Hepatocyte (in vitro differentiated cells): ENCODE results near the gene FHOD3. TPM values are rescaled to one million over a fixed set of nuclear protein-coding genes. Genes with fewer than 3 reads are reported as not detected.
"Not testable (repeated sequence)": the region's sequence is repeated elsewhere in the genome, so short reads cannot be mapped to it uniquely, and the experiment has no call there.

Experiments used
- DNase-seq: peaks from one replicate; pipeline ENCODE4 v3.0.0-alpha.2; 2016; ENCODE audit warnings: low spot score
- H2AFZ ChIP-seq: fragments of 200-600 bp; sonication (generic); 2 replicates; pipeline ENCODE4 v1.6.0; 2016; ENCODE audit warnings: antibody characterized with exemption, mild to moderate bottlenecking
- H3K27ac ChIP-seq: fragments of 200-600 bp; sonication (generic); 2 replicates; pipeline ENCODE4 v1.5.1; 2016; ENCODE audit warnings: mild to moderate bottlenecking
- H3K27me3 ChIP-seq: fragments of 200-600 bp; sonication (generic); 2 replicates; pipeline ENCODE4 v1.6.1; 2016
- H3K36me3 ChIP-seq: fragments of 200-600 bp; sonication (generic); replicated peaks from 2 replicates; pipeline ENCODE4 v1.5.1; 2016; ENCODE audit warnings: low read depth; ENCODE audit not compliant: insufficient read depth
- H3K4me1 ChIP-seq: fragments of 200-600 bp; sonication (generic); 2 replicates; pipeline ENCODE4 v1.5.1; 2016; ENCODE audit warnings: mild to moderate bottlenecking, moderate library complexity; ENCODE audit not compliant: insufficient read depth
- H3K4me2 ChIP-seq: fragments of 200-600 bp; sonication (generic); 2 replicates; pipeline ENCODE4 v1.6.0; 2016
- H3K4me3 ChIP-seq: fragments of 200-600 bp; sonication (generic); 2 replicates; pipeline ENCODE4 v1.5.1; 2016; ENCODE audit warnings: mild to moderate bottlenecking
- H3K79me2 ChIP-seq: fragments of 200-600 bp; sonication (generic); 2 replicates; pipeline ENCODE4 v1.6.0; 2017; ENCODE audit warnings: mild to moderate bottlenecking
- H3K9me2 ChIP-seq: fragments of 200-600 bp; sonication (generic); replicated peaks from 2 replicates; pipeline ENCODE4 v1.6.0; 2017; ENCODE audit warnings: mild to moderate bottlenecking; ENCODE audit not compliant: insufficient read depth
- H3K9me3 ChIP-seq: fragments of 200-600 bp; sonication (generic); 2 replicates; pipeline ENCODE4 v1.5.1; 2016; ENCODE audit warnings: low read depth, mild to moderate bottlenecking
- H4K20me1 ChIP-seq: fragments of 200-600 bp; sonication (generic); 2 replicates; pipeline ENCODE4 v1.6.0; 2016; ENCODE audit warnings: mild to moderate bottlenecking; ENCODE audit not compliant: insufficient read depth, poor library complexity, severe bottlenecking
- EZH2 ChIP-seq: fragments of 200-600 bp; sonication (generic); IDR thresholded peaks from 2 replicates; pipeline ENCODE4 v1.6.1; 2016; ENCODE audit warnings: antibody characterized with exemption, mild to moderate bottlenecking, borderline replicate concordance
- EZH2phosphoT487 ChIP-seq: fragments of 200-600 bp; sonication (generic); IDR thresholded peaks from one replicate; pipeline ENCODE4 v1.6.1; 2018; ENCODE audit warnings: antibody characterized with exemption, mild to moderate bottlenecking, low read depth, moderate library complexity; ENCODE audit not compliant: unreplicated experiment, severe bottlenecking
- WGBS: methylation state at CpG from one replicate; pipeline ENCODE4 v1.1.6; 2016; ENCODE audit warnings: low lambda C conversion rate; ENCODE audit errors: missing lambda C conversion rate; 5-methylcytosine and 5-hydroxymethylcytosine counted together
- polyA plus RNA-seq: library from polyadenylated mRNA; unstranded; fragments of >200 nt; fragmentation: Nextera tagmentation; extraction: Ambion mirVana; gene quantifications from 2 replicates; pipeline ENCODE4 v1.2.1, GENCODE V29; 2016
- total RNA-seq: library from RNA; depleted of rRNA; stranded (reverse); fragments of >200 nt; gene quantifications from 2 replicates; pipeline ENCODE4 v1.2.3, GENCODE V29; 2014
- TF ChIP-seq, protein P1 (sequence below): fragments of 200-600 bp; sonication (generic); IDR thresholded peaks from 2 replicates; pipeline ENCODE4 v1.5.1; 2016; ENCODE audit warnings: antibody characterized with exemption, mild to moderate bottlenecking; ENCODE audit not compliant: poor library complexity

The FHOD3 gene
- total and polyA plus RNA-seq, 2 experiments from 2014 or later = 1.7 to 2.7 TPM

DNA sequence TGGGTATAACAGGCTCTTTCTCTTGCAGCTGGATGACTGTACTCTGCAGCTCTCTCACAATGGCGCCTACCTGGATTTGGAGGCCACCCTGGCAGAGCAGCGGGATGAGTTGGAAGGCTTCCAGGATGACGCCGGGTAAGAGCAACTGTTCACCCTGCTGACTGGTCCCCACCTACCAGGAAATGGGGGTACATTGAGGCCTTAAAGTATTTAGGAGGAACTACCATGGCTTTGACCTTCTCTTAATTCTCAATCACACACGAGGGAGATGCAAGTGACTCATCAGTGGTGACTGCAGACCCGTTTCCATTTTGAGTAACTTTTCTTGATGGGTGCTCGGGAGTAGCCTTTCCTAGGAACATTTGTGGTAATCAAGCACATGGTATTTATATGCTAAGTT lies 58.0 kb downstream of the FHOD3 start:
- TF ChIP-seq, protein P1, sequence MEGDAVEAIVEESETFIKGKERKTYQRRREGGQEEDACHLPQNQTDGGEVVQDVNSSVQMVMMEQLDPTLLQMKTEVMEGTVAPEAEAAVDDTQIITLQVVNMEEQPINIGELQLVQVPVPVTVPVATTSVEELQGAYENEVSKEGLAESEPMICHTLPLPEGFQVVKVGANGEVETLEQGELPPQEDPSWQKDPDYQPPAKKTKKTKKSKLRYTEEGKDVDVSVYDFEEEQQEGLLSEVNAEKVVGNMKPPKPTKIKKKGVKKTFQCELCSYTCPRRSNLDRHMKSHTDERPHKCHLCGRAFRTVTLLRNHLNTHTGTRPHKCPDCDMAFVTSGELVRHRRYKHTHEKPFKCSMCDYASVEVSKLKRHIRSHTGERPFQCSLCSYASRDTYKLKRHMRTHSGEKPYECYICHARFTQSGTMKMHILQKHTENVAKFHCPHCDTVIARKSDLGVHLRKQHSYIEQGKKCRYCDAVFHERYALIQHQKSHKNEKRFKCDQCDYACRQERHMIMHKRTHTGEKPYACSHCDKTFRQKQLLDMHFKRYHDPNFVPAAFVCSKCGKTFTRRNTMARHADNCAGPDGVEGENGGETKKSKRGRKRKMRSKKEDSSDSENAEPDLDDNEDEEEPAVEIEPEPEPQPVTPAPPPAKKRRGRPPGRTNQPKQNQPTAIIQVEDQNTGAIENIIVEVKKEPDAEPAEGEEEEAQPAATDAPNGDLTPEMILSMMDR = no peak
- TF ChIP-seq EZH2 (no peak), EZH2phosphoT487 (no peak)
- no peaks in the 10 kb centered on the region for H3K9me3 ChIP-seq
- H3K4me3 ChIP-seq = no peak overlapping the region
- no peaks in the 10 kb centered on the region for H3K27me3 ChIP-seq
- no peak overlapping the region for H3K4me2 ChIP-seq
- H4K20me1 ChIP-seq = no peaks in the 10 kb centered on the region
- WGBS = 98% methylated on average over 7 of the region's 7 CpGs
- DNase-seq = no peak
- H3K27ac ChIP-seq = no peak overlapping the region
- H3K4me1 ChIP-seq = no peaks in the 10 kb centered on the region
- no peaks in the 10 kb centered on the region for H3K36me3 ChIP-seq
- H2AFZ ChIP-seq = no peak overlapping the region
- H3K79me2 ChIP-seq = no peaks in the 10 kb centered on the region
- no peaks in the 10 kb centered on the region for H3K9me2 ChIP-seq

DNA sequence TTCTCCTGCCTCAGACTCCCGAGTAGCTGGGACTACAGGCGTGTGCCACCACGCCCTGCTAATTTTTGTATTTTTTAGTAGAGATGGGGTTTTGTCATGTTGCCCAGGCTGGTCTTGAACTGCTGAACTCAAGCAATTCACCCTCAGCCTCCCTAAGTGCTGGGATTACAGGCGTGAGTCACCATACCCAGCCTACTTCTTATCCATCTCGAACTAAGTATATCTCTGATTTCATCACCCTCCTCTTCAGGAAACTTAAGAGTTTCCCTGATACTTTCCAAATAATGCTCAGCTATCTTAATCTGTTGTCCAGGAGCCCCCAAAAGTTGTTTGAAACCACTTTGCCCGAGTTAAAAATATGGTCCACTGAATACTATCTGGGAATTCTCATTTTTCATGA lies 59.2 kb downstream of the FHOD3 start:
- not testable (repeated sequence) for H3K4me2 ChIP-seq, DNase-seq, H3K9me3 ChIP-seq, H3K4me1 ChIP-seq, H3K79me2 ChIP-seq, H3K4me3 ChIP-seq, H2AFZ ChIP-seq, H3K36me3 ChIP-seq, H3K9me2 ChIP-seq, H4K20me1 ChIP-seq, H3K27ac ChIP-seq, H3K27me3 ChIP-seq
- 89% methylated on average over 6 of the region's 6 CpGs for WGBS

DNA sequence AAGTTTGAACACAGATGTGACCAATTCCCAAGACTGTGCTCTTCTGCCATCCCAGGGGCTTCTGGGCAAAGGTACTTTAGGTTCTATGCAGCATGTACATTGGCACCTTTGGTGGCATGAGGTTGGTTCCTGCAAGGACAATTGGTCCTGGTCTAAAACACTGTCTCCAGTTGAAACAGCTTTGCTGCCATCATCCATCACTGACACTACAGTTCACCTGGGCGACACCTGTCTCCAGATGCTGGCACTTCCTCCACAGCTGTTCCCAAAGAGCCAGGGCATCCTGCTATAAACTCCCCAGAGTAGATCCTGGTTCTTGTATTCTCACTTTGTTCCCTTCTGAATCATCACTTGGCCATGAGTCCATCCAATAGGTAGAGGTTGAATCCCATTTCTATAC lies 60.6 kb downstream of the FHOD3 start:
- Histone ChIP-seq H3K4me3 (no peak overlapping the region), H3K79me2 (no peaks in the 10 kb centered on the region), H3K4me1 (no peaks in the 10 kb centered on the region), H3K4me2 (no peak overlapping the region), H3K27me3 (no peaks in the 10 kb centered on the region), H4K20me1 (no peaks in the 10 kb centered on the region), H3K9me3 (no peaks in the 10 kb centered on the region), H2AFZ (no peak overlapping the region), H3K9me2 (no peaks in the 10 kb centered on the region), H3K27ac (no peak overlapping the region), H3K36me3 (no peaks in the 10 kb centered on the region)
- 90% methylated on average over 1 of the region's 1 CpG for WGBS
- TF ChIP-seq, protein P1 = no peak
- TF ChIP-seq EZH2phosphoT487 = no peak
- no peak for TF ChIP-seq EZH2
- no peak for DNase-seq

DNA sequence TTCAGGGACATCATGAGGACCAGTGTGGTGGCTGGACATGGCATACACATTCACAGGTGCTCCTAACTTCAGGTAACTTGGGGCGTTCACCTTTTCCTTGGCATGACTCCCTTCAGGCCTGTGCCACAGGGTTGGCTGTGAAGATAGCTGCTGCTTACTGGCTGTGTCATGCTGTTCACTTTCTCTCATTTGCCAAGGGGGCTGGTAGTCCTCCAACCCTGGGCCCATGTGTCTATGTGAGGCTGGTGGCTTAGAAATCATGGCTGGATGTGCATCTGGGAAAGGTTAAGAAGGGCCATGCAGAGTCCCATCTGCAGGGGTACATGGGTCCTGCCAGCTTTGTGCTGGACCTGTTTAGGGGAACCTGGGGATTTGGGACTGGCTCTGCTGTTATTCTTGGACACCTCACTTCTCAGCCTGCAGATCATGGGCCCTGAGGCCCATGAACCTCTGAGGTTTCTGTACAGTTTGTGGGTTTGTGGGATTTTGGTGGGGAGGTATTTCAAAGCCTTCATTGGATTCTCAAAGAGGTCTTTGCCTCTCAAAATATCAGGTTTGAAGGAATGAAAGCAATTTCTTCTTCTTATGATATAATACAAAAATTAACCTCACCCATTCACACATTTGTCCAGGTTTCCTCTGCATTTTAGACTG lies 62.9 kb downstream of the FHOD3 start:
- no peaks in the 10 kb centered on the region for H3K79me2 ChIP-seq
- DNase-seq = no peak
- no peaks in the 10 kb centered on the region for H3K9me2 ChIP-seq
- H3K4me2 ChIP-seq = no peak overlapping the region
- TF ChIP-seq EZH2 = no peak
- TF ChIP-seq, protein P1 = no peak
- TF ChIP-seq EZH2phosphoT487 = no peak
- 93% methylated on average over 1 of the region's 1 CpG for WGBS
- H3K9me3 ChIP-seq = no peaks in the 10 kb centered on the region
- no peak overlapping the region for H3K4me3 ChIP-seq
- no peaks in the 10 kb centered on the region for H3K4me1 ChIP-seq
- no peaks in the 10 kb centered on the region for H3K36me3 ChIP-seq
- no peak overlapping the region for H2AFZ ChIP-seq
- H4K20me1 ChIP-seq = no peaks in the 10 kb centered on the region
- no peaks in the 10 kb centered on the region for H3K27me3 ChIP-seq
- H3K27ac ChIP-seq = no peak overlapping the region
